Measurements from ENCODE around the gene GPC6.

The GPC6 gene

GRCh38 chr13:93800342-93800741 lies 573.7 kb downstream of the GPC6 start:
- DNase-seq, result no peak

GRCh38 chr13:93805736-93806135 lies 579.1 kb downstream of the GPC6 start:
- DNase-seq, result no peak

DNA sequence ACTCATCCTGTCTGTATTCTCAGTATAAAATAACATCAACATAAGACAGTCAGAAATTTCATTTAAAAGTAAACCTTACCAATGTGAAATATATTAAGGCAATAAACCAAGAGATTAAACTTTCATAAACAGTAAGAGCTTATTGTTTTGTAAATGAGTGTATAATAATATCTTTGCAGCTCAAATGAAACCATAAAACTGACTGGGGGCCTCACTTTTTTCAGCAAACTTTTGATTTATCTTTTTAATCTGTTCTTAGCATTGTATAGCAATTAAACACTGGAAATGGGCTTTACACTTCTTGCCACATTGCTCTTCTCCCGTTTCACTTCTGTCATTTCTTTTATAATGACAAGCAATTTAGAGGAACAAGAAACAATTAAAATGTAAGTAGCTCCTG lies 580.3 kb downstream of the GPC6 start:
- DNase-seq, result no peak

DNA sequence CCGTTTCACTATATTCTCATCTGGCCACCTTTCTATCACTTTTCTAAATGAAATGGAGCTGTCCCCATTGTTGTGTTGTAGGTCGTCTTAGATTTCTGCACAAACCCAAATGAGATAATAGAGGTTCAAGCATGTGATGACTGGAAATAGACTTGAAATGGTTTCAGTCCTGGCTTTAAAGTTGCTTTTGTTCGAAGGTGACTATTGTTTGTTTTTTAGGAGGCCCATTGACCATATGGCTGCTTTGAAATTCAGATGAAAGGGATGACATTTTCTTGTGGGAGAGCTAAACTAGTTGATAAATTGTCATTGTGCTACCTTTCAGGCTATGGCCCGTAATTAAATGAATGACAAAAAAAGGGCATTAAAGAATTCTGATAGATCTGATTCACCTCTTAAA lies 583.7 kb downstream of the GPC6 start:
- DNase-seq, result no peak

- DNase-seq, result no peak
Observed at GRCh38 chr13:93811071-93811737, 584.6 kb downstream of the GPC6 start.

DNA sequence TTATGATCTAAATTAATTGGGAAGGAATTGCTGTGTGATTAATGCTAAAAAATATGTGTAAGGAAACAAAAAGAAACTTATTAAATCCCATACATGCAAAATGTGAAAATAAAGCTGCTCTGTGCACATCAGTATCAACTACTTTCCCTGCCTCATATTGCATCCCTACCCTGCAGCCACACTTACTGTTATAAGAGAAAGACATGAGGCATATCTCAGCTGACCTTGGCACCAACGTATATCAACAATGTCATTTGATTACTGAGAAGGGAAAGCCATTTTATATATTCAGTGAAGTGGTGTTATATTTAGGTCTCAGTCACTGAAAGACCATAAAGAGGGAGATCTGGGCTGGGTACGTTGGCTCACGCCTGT lies 585.1 kb downstream of the GPC6 start:
- no peak for DNase-seq

DNA sequence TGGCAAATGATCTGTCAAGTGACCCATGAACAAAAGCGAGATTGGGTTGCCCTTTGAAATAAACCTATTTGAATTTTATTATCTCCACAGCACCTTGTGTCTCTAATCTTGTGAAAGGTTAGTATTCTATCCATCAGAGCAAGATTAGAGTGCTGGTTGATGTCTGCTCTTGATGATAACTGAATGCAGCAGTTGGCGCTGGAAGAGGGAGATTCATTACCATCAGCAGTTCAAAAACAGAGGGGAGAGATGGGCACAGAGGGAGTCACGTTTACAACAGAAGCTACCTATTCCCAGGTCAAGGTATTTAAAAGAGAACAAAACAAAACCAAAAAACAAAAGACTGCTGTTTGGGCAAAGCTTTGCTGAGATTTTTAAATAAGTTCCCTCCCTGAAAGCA lies 588.1 kb downstream of the GPC6 start:
- DNase-seq, result no peak

GRCh38 chr13:93818345-93818744 lies 591.7 kb downstream of the GPC6 start:
- DNase-seq, result no peak

- no peak for DNase-seq
Observed at GRCh38 chr13:93819331-93819890, 592.8 kb downstream of the GPC6 start.

DNA sequence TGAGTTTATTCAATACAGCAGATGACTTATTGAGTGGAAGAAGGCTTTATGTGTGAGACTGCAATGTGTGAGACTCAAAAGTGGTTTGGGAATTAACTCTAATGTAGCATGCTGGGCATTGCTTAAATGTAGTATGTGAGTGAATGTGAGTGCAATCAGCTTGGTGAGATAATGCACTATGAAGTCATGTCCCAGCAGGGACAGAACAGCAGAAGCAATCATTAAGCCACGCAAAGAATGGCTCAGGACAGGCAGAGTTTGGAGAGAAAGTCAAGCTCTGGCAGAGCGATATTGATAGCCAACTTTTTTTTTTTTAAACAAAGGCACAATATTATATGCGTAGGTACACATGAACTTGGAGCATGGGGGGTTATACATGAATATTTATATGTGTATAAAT lies 597.7 kb downstream of the GPC6 start:
- no peak for DNase-seq

DNA sequence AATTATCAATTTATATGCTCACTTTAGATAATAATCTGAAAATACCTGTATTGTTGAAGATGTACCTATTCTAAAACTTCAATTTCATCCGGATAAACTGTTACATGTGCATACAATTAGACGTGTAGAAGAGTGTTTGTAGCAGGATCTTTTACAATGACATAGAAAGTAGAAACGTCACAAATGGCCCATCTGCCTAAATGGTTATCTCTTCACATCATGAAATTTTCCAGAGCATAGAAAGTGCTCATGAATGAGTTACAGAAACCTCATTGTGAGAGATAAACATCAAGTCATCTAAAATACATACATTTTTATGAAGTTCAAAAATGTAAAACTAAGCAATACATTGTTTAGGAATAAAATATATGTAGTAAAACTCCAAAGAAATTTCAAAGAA lies 607.4 kb downstream of the GPC6 start:
- DNase-seq, result no peak

DNA sequence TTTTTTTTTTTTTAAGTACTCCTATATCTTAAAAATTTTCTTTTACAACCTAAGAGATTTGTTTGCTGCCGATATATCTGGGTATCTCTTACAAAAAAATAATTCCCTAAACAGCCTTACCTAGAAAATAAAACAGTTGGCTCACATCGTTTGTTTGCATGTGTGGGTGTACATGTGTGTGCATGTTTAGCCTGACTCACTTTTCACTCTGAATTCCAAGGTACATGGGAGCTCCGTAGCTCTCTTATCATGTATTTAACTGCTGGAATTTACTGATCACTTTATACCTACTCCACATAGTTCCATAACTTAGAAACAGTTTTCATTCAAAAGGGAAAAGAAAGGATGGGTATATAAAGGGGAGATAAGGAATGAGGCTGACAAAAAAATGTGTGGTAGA lies 616.5 kb downstream of the GPC6 start:
- DNase-seq, result no peak

- no peak for DNase-seq
Observed at GRCh38 chr13:93847162-93847561, 620.6 kb downstream of the GPC6 start.

GRCh38 chr13:93848247-93848646 lies 621.6 kb downstream of the GPC6 start:
- no peak for DNase-seq

- DNase-seq, result no peak
Observed at GRCh38 chr13:93851236-93851635, 624.6 kb downstream of the GPC6 start.

DNA sequence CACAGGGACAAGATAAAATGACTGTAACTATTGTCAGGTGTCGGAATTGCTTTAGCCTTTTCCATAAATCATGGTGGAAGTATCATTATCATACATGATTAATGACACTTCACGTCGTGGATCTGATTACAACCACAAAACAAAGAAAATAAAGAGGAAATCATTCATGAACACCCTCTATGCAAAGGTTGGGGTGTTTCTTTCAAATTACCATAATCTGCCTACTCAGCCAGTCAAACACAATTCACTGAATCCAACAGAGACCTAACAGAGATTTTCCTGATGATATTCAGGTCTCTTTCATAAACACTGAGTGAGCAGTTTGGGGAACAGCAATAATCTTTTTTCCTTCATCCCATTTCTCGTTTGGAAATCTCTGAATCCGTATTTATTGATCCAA lies 627.3 kb downstream of the GPC6 start:
- no peak for DNase-seq

DNA sequence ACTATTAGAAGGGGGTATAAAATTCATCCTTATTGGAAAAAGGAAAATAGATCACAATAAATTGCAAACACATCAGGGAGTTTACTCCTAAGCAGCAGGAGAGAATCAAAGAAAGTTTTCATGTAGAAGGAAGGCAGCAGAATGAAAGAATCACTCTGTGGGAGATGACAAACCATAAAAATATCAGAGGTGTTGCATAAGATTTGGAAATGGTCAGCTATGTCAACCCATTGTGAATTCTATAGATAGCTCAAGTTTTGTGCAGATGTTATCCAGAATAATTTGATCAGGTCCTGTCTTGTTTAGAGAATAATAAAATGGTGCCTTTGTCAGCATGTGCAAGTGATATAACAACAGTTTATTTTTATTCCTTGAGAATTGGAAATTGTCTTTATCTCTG lies 630.5 kb downstream of the GPC6 start:
- no peak for DNase-seq

DNA sequence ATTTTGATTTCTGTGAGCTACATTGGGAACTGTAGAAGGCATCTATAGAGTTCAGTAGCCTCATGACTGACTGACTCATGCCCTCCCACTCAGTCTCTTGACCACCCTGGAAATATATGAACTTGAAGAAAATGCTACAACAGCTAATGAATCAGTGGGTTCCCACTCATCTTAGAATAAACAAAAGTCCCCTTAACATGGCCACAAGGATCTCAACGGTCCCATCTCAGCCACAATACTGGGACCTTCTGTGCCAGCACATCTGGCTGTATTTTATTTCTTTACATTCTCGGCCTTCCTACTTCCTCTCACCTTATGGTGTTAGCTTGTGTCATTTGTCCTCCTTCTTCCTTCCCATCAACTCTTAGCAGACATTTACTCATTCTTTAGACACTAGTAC lies 633.1 kb downstream of the GPC6 start:
- DNase-seq, result no peak

- no peak for DNase-seq
Observed at GRCh38 chr13:93861818-93862217, 635.2 kb downstream of the GPC6 start.

- DNase-seq, result no peak
Observed at GRCh38 chr13:93862259-93862658, 635.7 kb downstream of the GPC6 start.

DNA sequence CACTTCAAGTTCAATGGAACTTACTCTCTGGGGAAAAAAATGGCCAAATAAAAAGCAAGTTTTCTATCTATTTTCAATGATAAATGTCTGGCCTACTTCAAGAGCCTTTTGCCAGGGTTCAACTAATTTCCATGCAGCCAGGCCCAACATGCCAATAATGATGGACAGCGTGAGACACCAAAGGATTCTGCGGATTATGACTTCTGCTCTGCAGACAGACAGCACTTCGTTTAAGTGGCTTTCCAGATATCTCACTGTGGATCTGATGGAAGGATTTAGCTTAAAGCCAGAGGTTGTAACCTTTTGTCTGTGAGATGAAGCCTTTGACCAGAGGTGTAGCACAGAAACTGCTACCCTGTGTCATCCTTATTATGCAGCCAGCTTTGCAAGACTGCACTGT lies 638.6 kb downstream of the GPC6 start:
- no peak for DNase-seq

GRCh38 chr13:93867481-93867880 lies 640.9 kb downstream of the GPC6 start:
- DNase-seq, result no peak

- no peak for DNase-seq
Observed at GRCh38 chr13:93872376-93872775, 645.8 kb downstream of the GPC6 start.

- no peak for DNase-seq
Observed at GRCh38 chr13:93872786-93873347, 646.3 kb downstream of the GPC6 start.

DNA sequence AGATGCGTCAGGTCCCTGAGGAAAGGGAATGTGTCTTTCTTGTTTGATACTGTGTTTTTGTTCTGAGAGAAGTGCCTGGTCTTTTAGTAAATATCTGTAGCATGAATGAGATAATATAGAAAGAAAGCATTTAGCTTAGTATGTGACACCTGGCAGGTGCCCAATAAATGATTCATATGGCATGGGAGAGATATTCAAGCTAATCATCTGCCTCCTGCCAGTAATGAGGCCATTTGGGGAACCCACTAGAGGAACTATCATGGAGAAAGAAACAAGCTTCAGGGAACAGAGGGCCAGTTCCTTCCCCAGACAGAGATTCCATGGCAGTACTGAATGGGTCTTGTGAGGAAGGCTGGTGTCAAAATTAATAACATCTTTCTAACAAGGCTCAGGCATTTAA lies 648.9 kb downstream of the GPC6 start:
- no peak for DNase-seq
